Body of pancreas (tissue), 4 donors: ENCODE data around the gene PRKG1. TPM values are rescaled to one million over a fixed set of nuclear protein-coding genes. Genes with fewer than 3 reads are reported as not detected.

Source experiments
- ATAC-seq: fragments of 150-250 bp; one replicate; pipeline ENCODE4 v1.9.1; 2016
- DNase-seq, 4 donors: peaks; one replicate each; pipeline ENCODE4 v3.0.0-alpha.2; 2019
- H3K27ac ChIP-seq, 4 donors: fragments of 200-600 bp; sonication (generic); 1 replicate in 3 of 4; 2 replicates in 1 of 4; pipeline versions ENCODE4 v1.5.1 to v1.6.1; 2016 to 2019; ENCODE audit warnings: mild to moderate bottlenecking in 1 of 4, mixed read lengths in 1 of 4, moderate library complexity in 1 of 4
- H3K27me3 ChIP-seq, 2 donors: fragments of 200-600 bp; sonication (generic); one replicate each; pipeline ENCODE4 v1.6.0; 2016; ENCODE audit warnings: mild to moderate bottlenecking in 1 of 2
- H3K36me3 ChIP-seq, 2 donors: fragments of 200-600 bp; sonication (generic); replicated peaks in 1 of 2; 2 replicates each; pipeline ENCODE4 v1.5.1; 2016; ENCODE audit warnings: low read depth in 2 of 2; ENCODE audit not compliant: insufficient read depth in 1 of 2
- H3K4me1 ChIP-seq: fragments of 200-600 bp; sonication (generic); one replicate; pipeline ENCODE4 v1.6.0; 2016
- H3K4me3 ChIP-seq, 2 donors: fragments of 200-600 bp; sonication (generic); 1 replicate in 1 of 2; 2 replicates in 1 of 2; pipeline ENCODE4 v1.5.1; 2016 to 2019
- H3K9me3 ChIP-seq, 3 donors: fragments of 200-600 bp; sonication (generic); 1 replicate in 2 of 3; 2 replicates in 1 of 3; pipeline ENCODE4 v1.5.1; 2016
- CTCF ChIP-seq, 7 experiments: fragments of 450-650 bp in 4 of 7; fragments of 200-600 bp in 3 of 7; sonication (generic) in 3 of 7; IDR thresholded peaks; one replicate each; pipeline ENCODE4 v1.5.1; 2016 to 2019; ENCODE audit warnings: antibody characterized with exemption in 7 of 7
- POLR2A ChIP-seq, 3 donors: fragments of 450-650 bp; IDR thresholded peaks; one replicate each; pipeline ENCODE4 v1.6.1; 2016; ENCODE audit warnings: antibody characterized with exemption in 3 of 3, mild to moderate bottlenecking in 2 of 3
- WGBS, 2 donors: methylation state at CpG; one replicate each; pipeline ENCODE4 v1.1.5; 2017; 5-methylcytosine and 5-hydroxymethylcytosine counted together
- intact Hi-C: fragments of 100-400 bp; cut with DNase I; formaldehyde crosslinking; loops from one replicate; pipeline ENCODE4 v1.15.1; 2023
- total RNA-seq, 2 donors: library from RNA; depleted of rRNA; stranded (reverse); fragments of >200 nt; gene quantifications; one replicate each; pipeline ENCODE4 v1.1.0, GENCODE V29; 2016

PRKG1 gene
- 10 to 100 TPM; 14.2 to 18.9 TPM for total RNA-seq

- intact Hi-C loops, result no loop called here
- Histone ChIP-seq H3K36me3 (no peaks in the 10 kb centered on the region), H3K27ac (peak within 1 kb of the TSS; percentile 46 to 75 (median 72)), H3K9me3 (no peaks in the 10 kb centered on the region), H3K4me1 (peaks cover 13% of the 10 kb centered on the region), H3K4me3 (peak within 1 kb of the TSS; percentile 32 to 38), H3K27me3 (no peaks in the 10 kb centered on the region)
- 0 to 1% methylated on average over 19 to 59 of the region's 59 CpGs for whole genome bisulfite sequencing, 2 donors
- TF ChIP-seq CTCF (IDR thresholded peaks at IDR 0.05) (no peak), POLR2A (IDR thresholded peaks at IDR 0.05) (peak in 2 of 3 donors; percentile 25 to 43)
- peak; percentile 85 for ATAC-seq
- DNase-seq, result peak; percentile 75 to 87 (median 82)
Observed at GRCh38 chr10:51074238-51075028, at the start of gene PRKG1. TSS of gene PRKG1 (plus strand) at chr10:51074487.

DNA sequence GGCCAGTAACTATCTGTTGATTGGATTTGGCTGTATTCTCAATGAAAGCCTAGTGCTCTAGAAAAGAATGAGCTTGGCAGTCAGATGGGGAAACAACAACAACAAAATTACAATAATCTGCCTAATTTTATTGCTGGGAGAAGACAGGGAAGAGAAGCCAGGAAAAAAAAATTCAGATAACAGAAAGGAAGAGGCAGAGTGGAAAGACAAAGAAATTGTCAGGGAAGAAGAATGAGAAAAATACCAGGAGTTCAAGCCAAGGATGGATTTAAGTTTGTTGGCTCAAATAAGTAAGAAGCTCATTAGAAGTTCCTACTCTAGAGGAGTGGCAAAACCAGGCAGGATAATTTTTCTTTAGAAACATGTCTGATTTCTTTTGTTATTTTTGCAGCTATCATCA, 45.9 kb upstream of the PRKG1 start:
- Histone ChIP-seq H3K27ac (no peak overlapping the region), H3K27me3 (no peaks in the 10 kb centered on the region), H3K4me3 (no peak overlapping the region), H3K4me1 (peaks cover 14% of the 10 kb centered on the region), H3K36me3 (no peaks in the 10 kb centered on the region), H3K9me3 (no peaks in the 10 kb centered on the region)
- TF ChIP-seq CTCF (IDR thresholded peaks at IDR 0.05) (no peak), POLR2A (IDR thresholded peaks at IDR 0.05) (no peak)
- ATAC-seq (no peak), DNase-seq (no peak)
- intact Hi-C loops, result no loop called here

DNA sequence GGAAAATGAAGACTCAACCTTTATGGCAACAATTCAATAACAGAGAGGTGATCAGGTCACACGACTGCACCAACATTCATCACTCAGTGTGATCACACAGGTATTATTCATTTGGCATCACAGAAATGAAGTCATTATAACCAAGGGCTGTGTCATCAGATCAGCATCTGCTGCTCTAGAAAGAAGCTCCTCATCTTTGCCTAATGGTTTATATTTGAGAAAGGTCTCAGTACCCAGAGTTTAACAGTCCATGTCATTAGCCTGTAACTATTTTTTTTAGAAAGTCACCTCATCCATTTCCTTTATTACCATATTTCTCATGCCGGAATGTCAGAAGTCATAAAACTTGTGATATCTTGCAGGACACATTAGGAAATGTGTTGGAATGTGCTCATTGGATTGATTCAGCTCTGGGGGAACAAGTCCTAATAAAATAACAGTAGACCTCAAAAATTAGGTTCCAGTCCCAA, 45.1 kb upstream of the PRKG1 start:
- no peak for ATAC-seq
- no peaks in the 10 kb centered on the region for H3K27me3 ChIP-seq
- no peaks in the 10 kb centered on the region for H3K36me3 ChIP-seq
- DNase-seq, result no peak
- intact Hi-C loops, result no loop called here
- no peak overlapping the region for H3K27ac ChIP-seq
- TF ChIP-seq POLR2A (IDR thresholded peaks at IDR 0.05) (no peak), CTCF (IDR thresholded peaks at IDR 0.05) (no peak)
- H3K9me3 ChIP-seq, result no peaks in the 10 kb centered on the region
- WGBS, 2 donors, result 67 to 79% methylated on average over 2 of the region's 2 CpGs
- H3K4me1 ChIP-seq, result peaks cover 7% of the 10 kb centered on the region
- H3K4me3 ChIP-seq, result no peak overlapping the region

GRCh38 chr10:51030480-51030879, 43.8 kb upstream of the PRKG1 start:
- ATAC-seq (no peak), DNase-seq (no peak)
- Histone ChIP-seq H3K36me3 (no peaks in the 10 kb centered on the region), H3K27me3 (no peaks in the 10 kb centered on the region), H3K9me3 (no peaks in the 10 kb centered on the region), H3K4me3 (no peak overlapping the region), H3K27ac (no peak overlapping the region), H3K4me1 (peaks cover 6% of the 10 kb centered on the region)
- 87 to 96% methylated on average over 2 of the region's 2 CpGs for WGBS, 2 donors
- no peak for TF ChIP-seq POLR2A (IDR thresholded peaks at IDR 0.05)
- TF ChIP-seq CTCF (IDR thresholded peaks at IDR 0.05), result no peak
- intact Hi-C loops, result no loop called here

GRCh38 chr10:51031950-51032349, 42.3 kb upstream of the PRKG1 start:
- H3K9me3 ChIP-seq, result no peaks in the 10 kb centered on the region
- intact Hi-C loops, result no loop called here
- no peaks in the 10 kb centered on the region for H3K36me3 ChIP-seq
- no peak overlapping the region for H3K27ac ChIP-seq
- peaks cover 6% of the 10 kb centered on the region for H3K4me1 ChIP-seq
- H3K4me3 ChIP-seq, result no peak overlapping the region
- ATAC-seq (no peak), DNase-seq (no peak)
- no peaks in the 10 kb centered on the region for H3K27me3 ChIP-seq
- TF ChIP-seq CTCF (IDR thresholded peaks at IDR 0.05) (no peak), POLR2A (IDR thresholded peaks at IDR 0.05) (no peak)
